Sigmoid colon (tissue), 7 donors: ENCODE results near the gene EPHB1. TPM values are rescaled to one million over a fixed set of nuclear protein-coding genes. Genes with fewer than 3 reads are reported as not detected.

Source experiments
- DNase-seq: peaks from one replicate; pipeline ENCODE4 v3.0.0-alpha.2; 2019
- H3K27ac ChIP-seq, 4 donors: fragments of 200-600 bp; sonication (generic); one replicate each; pipeline ENCODE4 v1.5.1; 2016 to 2019; ENCODE audit warnings: mild to moderate bottlenecking in 1 of 4
- H3K27me3 ChIP-seq, 3 donors: fragments of 200-600 bp; sonication (generic); one replicate each; pipeline ENCODE4 v1.5.1; 2019; ENCODE audit warnings: mild to moderate bottlenecking in 1 of 3
- H3K36me3 ChIP-seq, 4 donors: fragments of 200-600 bp; sonication (generic); one replicate each; pipeline ENCODE4 v1.5.1; 2016 to 2019
- H3K4me1 ChIP-seq, 4 donors: fragments of 200-600 bp; sonication (generic); one replicate each; pipeline ENCODE4 v1.5.1; 2017 to 2019
- H3K4me3 ChIP-seq, 4 donors: fragments of 200-600 bp; sonication (generic); one replicate each; pipeline ENCODE4 v1.5.1; 2017 to 2019; ENCODE audit warnings: mild to moderate bottlenecking in 2 of 4, moderate library complexity in 1 of 4
- H3K9me3 ChIP-seq, 4 donors: fragments of 200-600 bp in 3 of 4; sonication (generic) in 3 of 4; one replicate each; pipeline versions ENCODE4 v1.5.1 to v1.6.1; 2013 to 2019
- EP300 ChIP-seq, 4 donors: sonication (generic); formaldehyde crosslinking; IDR thresholded peaks; one replicate each; pipeline ENCODE4 v1.6.1; 2017; ENCODE audit warnings: antibody characterized with exemption in 4 of 4
- POLR2A ChIP-seq, 2 donors: fragments of 450-650 bp; IDR thresholded peaks; one replicate each; pipeline ENCODE4 v1.6.1; 2016; ENCODE audit warnings: antibody characterized with exemption in 2 of 2, mild to moderate bottlenecking in 2 of 2, moderate library complexity in 2 of 2
- POLR2AphosphoS5 ChIP-seq, 4 donors: sonication (generic); formaldehyde crosslinking; IDR thresholded peaks; one replicate each; pipeline ENCODE4 v1.6.1; 2017; ENCODE audit warnings: antibody characterized with exemption in 4 of 4
- WGBS, 2 donors: extraction: QIAGEN DNeasy Blood & Tissue Kit; methylation state at CpG; one replicate each; pipeline ENCODE4 v1.1.7; 2013; 5-methylcytosine and 5-hydroxymethylcytosine counted together
- intact Hi-C: fragments of 100-400 bp; cut with DNase I; formaldehyde crosslinking; loops from one replicate; pipeline ENCODE4 v1.15.1; 2023
- polyA plus RNA-seq, 3 donors: library from polyadenylated mRNA; stranded (reverse); fragments of 200-250 nt; gene quantifications; one replicate each; pipeline ENCODE4 v1.2.3, GENCODE V29; 2013
- total RNA-seq, 4 donors: library from RNA; depleted of rRNA; stranded (reverse); fragments of >200 nt; gene quantifications; one replicate each; pipeline ENCODE4 v1.1.0, GENCODE V29; 2016
- TF ChIP-seq, protein P1 (sequence below), 4 experiments: fragments of 450-650 bp in 3 of 4; fragments of 200-600 bp in 1 of 4; IDR thresholded peaks; one replicate each; pipeline ENCODE4 v1.5.1; 2016 to 2019; ENCODE audit warnings: antibody characterized with exemption in 4 of 4, mild to moderate bottlenecking in 3 of 4, moderate library complexity in 2 of 4
- donor health status: healthy with polysubstance abuse.
- donor health status: Bipolar disorder and iron deficiency.
- donor health status: healthy.

The EPHB1 gene
- total and polyA plus RNA-seq, 7 donors: 0.29 to 17.3 (median 3.6) TPM; not detected in 2

DNA sequence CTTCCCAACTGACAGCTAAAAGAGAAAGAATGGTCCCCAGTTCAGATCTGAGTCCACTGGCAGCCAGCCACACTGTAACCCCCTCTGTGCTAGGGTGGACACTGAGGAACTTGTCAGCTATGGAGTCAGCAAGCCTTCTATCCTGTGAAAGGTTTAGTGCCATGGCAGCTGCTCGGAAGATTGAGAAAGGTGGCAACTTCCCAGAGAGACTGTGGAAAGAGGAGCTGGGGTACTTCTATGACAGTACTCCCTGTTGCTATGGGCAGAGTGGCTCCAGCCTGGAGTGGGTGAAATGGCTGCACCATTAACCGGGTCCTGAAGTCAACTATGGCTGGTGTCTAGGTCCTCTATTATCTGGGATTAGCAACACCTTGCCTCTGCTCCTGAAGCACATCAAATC is 447.2 kb downstream of the EPHB1 start:
- Histone ChIP-seq H3K4me3 (no peak overlapping the region), H3K9me3 (no peaks in the 10 kb centered on the region), H3K27me3 (no peaks in the 10 kb centered on the region), H3K36me3 (peaks cover 0 to 14% (median 0%) of the 10 kb centered on the region in 4 donors), H3K4me1 (no peaks in the 10 kb centered on the region), H3K27ac (no peak overlapping the region)
- DNase-seq: no peak
- no peak for TF ChIP-seq POLR2AphosphoS5 (IDR thresholded peaks at IDR 0.05)
- TF ChIP-seq EP300 (IDR thresholded peaks at IDR 0.05): no peak
- no peak for TF ChIP-seq POLR2A (IDR thresholded peaks at IDR 0.05)
- TF ChIP-seq, protein P1, sequence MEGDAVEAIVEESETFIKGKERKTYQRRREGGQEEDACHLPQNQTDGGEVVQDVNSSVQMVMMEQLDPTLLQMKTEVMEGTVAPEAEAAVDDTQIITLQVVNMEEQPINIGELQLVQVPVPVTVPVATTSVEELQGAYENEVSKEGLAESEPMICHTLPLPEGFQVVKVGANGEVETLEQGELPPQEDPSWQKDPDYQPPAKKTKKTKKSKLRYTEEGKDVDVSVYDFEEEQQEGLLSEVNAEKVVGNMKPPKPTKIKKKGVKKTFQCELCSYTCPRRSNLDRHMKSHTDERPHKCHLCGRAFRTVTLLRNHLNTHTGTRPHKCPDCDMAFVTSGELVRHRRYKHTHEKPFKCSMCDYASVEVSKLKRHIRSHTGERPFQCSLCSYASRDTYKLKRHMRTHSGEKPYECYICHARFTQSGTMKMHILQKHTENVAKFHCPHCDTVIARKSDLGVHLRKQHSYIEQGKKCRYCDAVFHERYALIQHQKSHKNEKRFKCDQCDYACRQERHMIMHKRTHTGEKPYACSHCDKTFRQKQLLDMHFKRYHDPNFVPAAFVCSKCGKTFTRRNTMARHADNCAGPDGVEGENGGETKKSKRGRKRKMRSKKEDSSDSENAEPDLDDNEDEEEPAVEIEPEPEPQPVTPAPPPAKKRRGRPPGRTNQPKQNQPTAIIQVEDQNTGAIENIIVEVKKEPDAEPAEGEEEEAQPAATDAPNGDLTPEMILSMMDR (IDR thresholded peaks at IDR 0.05): no peak
- intact Hi-C loops: no loop called here
- 84 to 89% methylated on average over 2 of the region's 2 CpGs for WGBS, 2 donors

DNA sequence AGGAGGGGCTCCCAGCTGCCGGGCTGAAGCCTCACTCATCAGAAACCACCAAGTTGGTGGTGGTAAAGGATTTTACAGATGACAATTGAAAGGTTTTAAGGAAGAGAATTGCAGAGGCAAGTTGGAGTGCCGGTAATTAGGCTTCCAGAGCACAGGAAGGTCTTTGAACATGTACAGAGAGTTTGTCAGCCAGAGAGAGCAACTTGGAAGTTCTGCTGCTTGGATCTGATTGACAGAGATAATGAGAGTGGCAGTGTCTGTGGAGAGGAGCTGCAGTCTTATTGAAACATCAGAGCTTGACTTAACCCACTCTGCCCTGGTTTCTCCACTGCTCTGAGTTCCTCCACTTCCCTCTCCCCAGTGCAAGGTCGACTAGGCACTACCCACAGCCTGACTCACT is 448.6 kb downstream of the EPHB1 start:
- Histone ChIP-seq H3K27me3 (no peaks in the 10 kb centered on the region), H3K36me3 (peaks cover 0 to 19% (median 0%) of the 10 kb centered on the region in 4 donors), H3K4me3 (no peak overlapping the region), H3K9me3 (no peaks in the 10 kb centered on the region), H3K4me1 (no peaks in the 10 kb centered on the region), H3K27ac (no peak overlapping the region)
- TF ChIP-seq POLR2A (IDR thresholded peaks at IDR 0.05): no peak
- no peak for TF ChIP-seq POLR2AphosphoS5 (IDR thresholded peaks at IDR 0.05)
- TF ChIP-seq EP300 (IDR thresholded peaks at IDR 0.05): no peak
- TF ChIP-seq, protein P1 (IDR thresholded peaks at IDR 0.05): no peak
- intact Hi-C loops: no loop called here
- 50 to 57% methylated on average over 3 of the region's 3 CpGs for WGBS, 2 donors
- no peak for DNase-seq

DNA sequence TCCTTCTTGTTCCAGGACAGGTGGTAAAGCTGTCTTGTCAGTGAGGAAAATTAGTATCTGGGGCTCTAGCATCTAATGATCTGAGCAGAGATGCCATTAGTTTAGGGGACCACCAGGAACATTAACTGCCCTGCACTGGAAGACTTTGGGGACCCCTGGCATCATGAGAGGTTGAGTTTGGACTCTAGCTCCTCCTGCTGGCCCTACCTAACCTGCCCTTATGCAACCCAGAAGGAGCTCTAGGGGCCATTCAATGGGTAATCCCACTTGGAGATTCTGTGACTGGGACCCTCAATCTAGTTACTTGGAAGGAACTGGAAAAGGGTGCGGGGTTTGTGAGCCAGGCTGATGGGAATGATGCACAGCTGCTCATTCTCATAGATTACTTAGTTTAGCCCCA is 451.0 kb downstream of the EPHB1 start:
- Histone ChIP-seq H3K4me3 (no peak overlapping the region), H3K27ac (no peak overlapping the region), H3K27me3 (no peaks in the 10 kb centered on the region), H3K9me3 (no peaks in the 10 kb centered on the region), H3K36me3 (peaks cover 0 to 28% (median 0%) of the 10 kb centered on the region in 4 donors), H3K4me1 (no peaks in the 10 kb centered on the region)
- TF ChIP-seq, protein P1 (IDR thresholded peaks at IDR 0.05): no peak
- no peak for TF ChIP-seq POLR2A (IDR thresholded peaks at IDR 0.05)
- no peak for TF ChIP-seq POLR2AphosphoS5 (IDR thresholded peaks at IDR 0.05)
- no peak for TF ChIP-seq EP300 (IDR thresholded peaks at IDR 0.05)
- DNase-seq: no peak
- WGBS, 2 donors: 88 to 92% methylated on average over 1 of the region's 1 CpG
- intact Hi-C loops: no loop called here

DNA sequence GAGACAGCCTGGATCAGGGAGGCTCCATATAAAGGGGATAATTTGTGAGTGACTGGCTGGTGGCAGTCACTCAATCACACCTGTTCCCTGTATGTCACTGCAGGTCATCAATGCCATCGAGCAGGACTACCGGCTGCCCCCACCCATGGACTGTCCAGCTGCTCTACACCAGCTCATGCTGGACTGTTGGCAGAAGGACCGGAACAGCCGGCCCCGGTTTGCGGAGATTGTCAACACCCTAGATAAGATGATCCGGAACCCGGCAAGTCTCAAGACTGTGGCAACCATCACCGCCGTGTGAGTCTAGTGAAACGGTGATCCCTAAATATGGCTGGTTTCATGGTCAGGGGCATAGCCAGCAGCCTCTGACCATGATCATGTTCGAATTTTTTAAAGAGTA is 453.2 kb downstream of the EPHB1 start:
- Histone ChIP-seq H3K27me3 (no peaks in the 10 kb centered on the region), H3K36me3 (peaks cover 0 to 14% (median 0%) of the 10 kb centered on the region in 4 donors), H3K9me3 (no peaks in the 10 kb centered on the region), H3K4me3 (no peak overlapping the region), H3K27ac (no peak overlapping the region), H3K4me1 (no peaks in the 10 kb centered on the region)
- 85 to 89% methylated on average over 12 of the region's 12 CpGs for WGBS, 2 donors
- intact Hi-C loops: no loop called here
- TF ChIP-seq POLR2A (IDR thresholded peaks at IDR 0.05): no peak
- TF ChIP-seq POLR2AphosphoS5 (IDR thresholded peaks at IDR 0.05): no peak
- TF ChIP-seq, protein P1 (IDR thresholded peaks at IDR 0.05): no peak
- no peak for TF ChIP-seq EP300 (IDR thresholded peaks at IDR 0.05)
- DNase-seq: no peak

DNA sequence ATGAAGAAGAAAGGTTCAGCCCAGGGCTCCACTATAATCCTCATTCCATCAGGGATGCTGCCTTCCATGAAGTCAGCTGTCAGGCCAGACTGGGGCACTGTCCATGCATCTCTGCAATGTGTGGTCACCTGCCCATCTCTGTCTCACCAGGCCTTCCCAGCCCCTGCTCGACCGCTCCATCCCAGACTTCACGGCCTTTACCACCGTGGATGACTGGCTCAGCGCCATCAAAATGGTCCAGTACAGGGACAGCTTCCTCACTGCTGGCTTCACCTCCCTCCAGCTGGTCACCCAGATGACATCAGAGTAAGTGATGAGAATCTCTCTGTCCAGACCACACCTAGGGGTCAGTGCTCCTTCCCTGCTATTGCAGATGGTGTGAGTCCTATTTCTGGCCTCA is 454.1 kb downstream of the EPHB1 start:
- Histone ChIP-seq H3K36me3 (peaks cover 0 to 14% (median 0%) of the 10 kb centered on the region in 4 donors), H3K4me1 (no peaks in the 10 kb centered on the region), H3K27me3 (no peaks in the 10 kb centered on the region), H3K9me3 (no peaks in the 10 kb centered on the region), H3K27ac (no peak overlapping the region), H3K4me3 (no peak overlapping the region)
- WGBS, 2 donors: 91 to 94% methylated on average over 5 of the region's 5 CpGs
- DNase-seq: no peak
- intact Hi-C loops: no loop called here
- no peak for TF ChIP-seq POLR2AphosphoS5 (IDR thresholded peaks at IDR 0.05)
- TF ChIP-seq EP300 (IDR thresholded peaks at IDR 0.05): no peak
- TF ChIP-seq POLR2A (IDR thresholded peaks at IDR 0.05): no peak
- TF ChIP-seq, protein P1 (IDR thresholded peaks at IDR 0.05): no peak
